Activated CD8-positive, alpha-beta memory T cell treated with anti-CD3 and anti-CD28 coated beads for 4 hours (primary cell): ENCODE results near the gene TNFAIP1.
A peak's percentile ranks its signal among the peaks of the same experiment; 100 is the strongest.
"Not testable (repeated sequence)": the region's sequence is repeated elsewhere in the genome, so short reads cannot be mapped to it uniquely, and the experiment has no call there.

ENCODE experiments used
- DNase-seq, 2 donors: peaks; one replicate each; pipeline ENCODE4 v3.0.0-alpha.2; 2020; ENCODE audit warnings: low read depth in 2 of 2

TNFAIP1 gene

GRCh38 chr17:28335201-28335958 is at the start of gene TNFAIP1, which contains the start of gene IFT20:
TSS of gene TNFAIP1 (plus strand) at chr17:28335761. CDS start at chr17:28339522, 3,761 bp downstream.
TSS of gene IFT20 (minus strand) at chr17:28335472. CDS start at chr17:28331985, 3,487 bp downstream.
- DNase-seq = peak; percentile 91 to 98

- DNase-seq = no peak
Measured at GRCh38 chr17:28285965-28286364, 49.6 kb upstream of the TNFAIP1 start.

- DNase-seq = no peak
Measured at GRCh38 chr17:28290703-28291102, 44.9 kb upstream of the TNFAIP1 start.

DNA sequence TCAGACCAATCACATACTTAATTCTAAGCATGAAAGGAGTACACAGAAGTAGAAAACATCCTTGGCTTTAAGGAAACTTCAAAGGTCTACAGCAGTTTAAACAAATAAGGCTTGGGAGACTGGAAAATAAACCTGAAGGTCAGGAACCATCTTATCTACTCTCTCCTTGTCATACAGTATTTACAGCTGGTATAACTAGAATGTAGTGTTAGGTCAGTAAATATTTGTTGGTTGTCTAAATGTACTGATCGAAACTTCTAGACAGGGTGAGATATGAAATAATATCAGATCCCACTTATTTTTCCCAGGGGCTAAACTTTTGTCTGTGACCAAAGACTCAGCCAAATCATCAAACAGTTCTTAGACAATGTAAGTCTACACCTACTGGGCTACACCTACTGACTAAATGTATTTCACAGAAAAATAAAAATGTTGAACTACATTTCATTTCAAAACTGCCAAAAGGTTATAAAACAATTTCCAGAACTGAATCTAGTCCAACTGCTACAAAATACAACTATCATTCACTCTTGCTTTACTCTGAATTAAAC is 43.7 kb upstream of the TNFAIP1 start:
- DNase-seq = no peak

GRCh38 chr17:28292878-28293277 is 42.7 kb upstream of the TNFAIP1 start:
- DNase-seq = not testable (repeated sequence)

DNA sequence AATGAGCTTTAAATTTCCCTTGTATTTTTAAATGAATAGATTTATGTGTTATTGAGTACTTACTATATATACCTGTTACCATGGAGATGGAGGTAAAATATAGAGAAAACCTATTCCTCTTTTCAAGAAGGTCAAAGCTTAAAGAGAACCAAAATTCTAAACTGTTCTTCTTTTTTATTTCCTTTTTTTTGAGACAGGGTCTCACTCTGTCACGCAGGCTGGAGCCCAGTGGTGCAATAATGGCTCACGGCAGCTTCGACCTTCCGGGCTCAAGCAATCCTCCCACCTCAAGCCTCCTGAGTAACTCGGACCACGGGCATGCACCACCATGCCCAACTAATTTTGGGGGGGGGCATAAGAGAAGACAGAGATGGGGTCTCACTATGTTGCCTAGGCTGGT is 41.6 kb upstream of the TNFAIP1 start:
- no peak for DNase-seq

DNA sequence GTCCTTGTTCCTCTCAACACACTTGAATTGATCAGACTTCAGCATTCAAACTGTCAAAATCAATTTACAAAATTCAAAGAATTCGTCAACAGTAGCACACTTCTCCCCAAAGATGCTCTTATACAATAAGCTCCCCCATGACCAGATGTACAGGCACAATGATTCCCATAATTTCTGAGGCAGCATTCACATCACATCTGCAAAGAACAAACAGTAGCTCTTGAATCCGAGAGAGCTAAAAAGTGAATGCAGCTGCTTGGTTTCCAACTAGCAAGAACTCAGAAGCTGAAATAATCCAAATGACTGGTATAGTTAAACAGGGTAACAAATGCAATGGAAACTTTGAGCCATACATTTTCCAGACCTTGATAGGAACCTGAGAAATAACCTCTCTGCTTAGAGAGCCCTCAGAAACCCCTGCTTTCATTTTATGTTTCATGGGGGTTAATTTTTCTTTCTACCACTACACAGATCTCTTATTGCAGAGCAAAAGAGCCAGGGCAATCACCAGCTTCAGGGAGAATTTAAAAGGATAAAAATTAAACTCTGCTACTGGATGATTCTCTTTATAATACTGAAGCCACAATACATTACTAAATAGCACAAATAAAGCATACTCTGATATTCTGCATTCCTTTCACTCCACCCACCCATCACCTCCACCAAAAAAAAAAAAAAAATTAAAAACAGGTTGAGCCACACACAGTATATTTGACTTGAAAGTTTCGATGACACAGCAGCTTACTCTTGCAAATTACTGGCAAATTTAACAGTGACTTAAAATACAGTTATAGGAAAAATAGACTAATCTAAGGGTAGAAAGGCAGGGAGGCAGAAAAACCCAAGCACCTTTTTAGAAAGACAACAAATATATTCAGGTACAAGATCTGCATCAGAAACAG is 39.6 kb upstream of the TNFAIP1 start:
- no peak for DNase-seq

GRCh38 chr17:28298449-28298848 is 37.1 kb upstream of the TNFAIP1 start:
- DNase-seq = no peak

- DNase-seq = no peak
Measured at GRCh38 chr17:28306954-28307401, 28.6 kb upstream of the TNFAIP1 start.

GRCh38 chr17:28313841-28314240 is 21.7 kb upstream of the TNFAIP1 start:
- no peak for DNase-seq

DNA sequence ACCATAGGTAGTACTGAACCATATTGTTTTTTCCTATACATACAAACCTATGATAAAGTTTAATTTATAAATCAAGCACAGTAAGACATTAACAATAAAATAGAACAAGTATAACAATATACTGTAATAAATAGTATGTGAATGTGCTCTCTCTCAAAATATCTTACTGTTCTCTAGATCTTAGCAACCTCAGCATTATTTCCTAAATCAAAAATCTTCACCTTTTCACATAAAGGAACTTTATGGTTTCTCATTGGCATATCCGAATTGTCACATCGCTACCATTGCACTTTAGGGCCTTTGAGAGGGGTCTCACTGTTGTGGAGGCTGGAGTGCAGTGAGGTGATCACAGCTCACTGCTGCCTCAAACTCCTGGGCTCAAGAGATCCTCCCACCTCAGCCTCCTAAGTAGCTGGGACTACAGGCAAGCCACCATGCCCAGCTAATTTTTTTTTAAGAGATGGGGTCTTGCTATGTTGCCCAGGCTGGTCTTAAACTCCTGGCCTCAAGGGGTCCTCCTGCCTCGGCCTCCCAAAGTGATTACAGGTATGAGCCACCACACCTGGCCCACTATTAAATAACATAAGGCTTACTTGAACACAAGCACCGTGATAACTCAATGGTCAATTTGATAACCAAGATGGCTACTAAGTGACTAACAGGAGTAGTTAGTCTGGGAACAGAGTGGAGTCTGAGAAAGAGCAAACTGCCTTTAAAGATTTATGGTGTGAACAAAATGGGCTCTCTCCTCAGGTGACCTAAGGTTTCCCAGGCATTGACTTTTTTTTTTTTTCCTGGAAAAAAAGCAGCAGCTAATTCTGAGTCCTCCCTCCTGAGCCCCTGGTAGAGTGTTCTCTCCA is 19.5 kb upstream of the TNFAIP1 start:
- no peak for DNase-seq

GRCh38 chr17:28317099-28317965 is 18.2 kb upstream of the TNFAIP1 start:
- DNase-seq = no peak

DNA sequence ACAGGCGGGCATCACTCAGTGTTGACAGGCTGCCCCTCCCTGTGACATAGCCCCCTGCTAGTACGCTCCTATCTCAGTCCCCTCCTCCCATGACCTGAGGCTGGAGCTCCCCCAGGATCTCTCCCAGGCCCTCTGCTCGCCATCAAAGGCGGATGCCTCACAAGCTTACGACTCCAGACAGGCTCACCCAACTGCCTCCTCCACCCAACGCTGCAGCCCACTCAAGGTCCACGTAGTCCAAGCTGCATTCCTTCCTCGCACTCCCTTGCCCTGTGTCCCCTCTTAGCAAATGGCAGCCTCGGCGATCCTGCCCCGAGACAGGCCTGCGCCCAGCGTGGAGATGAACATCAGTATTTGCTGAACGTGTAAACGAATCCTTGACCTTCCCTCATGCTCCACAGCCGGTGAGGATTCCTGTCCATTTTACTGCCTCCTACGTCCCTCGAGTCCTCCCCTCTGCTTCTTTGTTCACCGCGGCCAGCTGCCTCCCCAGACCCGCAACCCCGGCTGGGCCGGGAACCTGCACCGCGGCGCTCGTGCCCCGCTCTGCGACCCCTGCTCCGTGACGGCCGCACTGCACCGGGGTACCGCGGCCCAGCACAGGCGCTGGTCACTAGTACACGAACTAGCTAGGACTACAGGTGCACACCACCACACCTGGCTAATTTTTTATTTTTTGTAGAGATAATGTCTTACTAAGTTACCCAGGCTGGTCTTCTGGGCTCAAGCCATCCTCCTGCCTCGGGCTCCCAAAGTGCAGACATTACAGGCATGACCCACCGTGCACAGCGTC is 17.4 kb upstream of the TNFAIP1 start:
- DNase-seq = no peak

DNA sequence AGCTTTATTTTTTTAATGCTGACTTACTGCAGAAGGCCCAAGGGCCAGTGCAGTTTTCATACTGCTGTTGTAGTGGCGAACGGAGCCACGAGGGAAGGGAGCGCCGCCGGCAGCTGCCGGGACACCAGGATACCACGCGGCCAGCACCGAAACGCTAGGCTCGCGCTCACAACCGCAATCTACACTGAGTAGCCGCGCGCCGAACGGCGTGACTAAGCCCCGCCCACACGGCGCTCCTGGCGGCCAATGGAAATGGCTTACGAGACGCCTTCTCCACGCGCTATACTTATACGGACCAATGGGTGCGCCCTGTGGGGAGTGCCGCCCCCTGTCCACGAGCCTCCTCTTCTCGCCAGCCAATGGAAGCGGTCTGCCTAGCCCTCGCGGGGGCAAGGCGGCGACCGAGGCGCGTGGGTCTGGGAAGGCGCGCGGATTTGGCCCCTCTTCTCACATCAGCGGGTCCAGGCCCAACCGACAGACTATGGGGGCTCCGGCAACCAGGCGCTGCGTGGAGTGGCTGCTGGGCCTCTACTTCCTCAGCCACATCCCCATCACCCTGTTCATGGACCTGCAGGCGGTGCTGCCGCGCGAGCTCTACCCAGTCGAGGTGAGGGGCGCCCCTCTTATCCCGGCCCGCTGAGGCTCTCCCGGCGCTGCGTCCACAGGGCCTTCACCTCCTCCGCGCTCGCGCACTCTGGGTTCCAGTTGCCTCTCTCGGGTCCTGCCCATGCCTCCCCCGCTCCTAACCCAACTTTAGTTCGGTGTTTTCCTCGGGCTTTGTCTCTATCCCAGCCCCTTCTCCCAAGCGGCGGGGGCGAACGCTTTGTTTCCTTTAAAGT is 16.6 kb upstream of the TNFAIP1 start, which contains the start of gene TMEM97:
TMEM97 (plus strand) TSS at position 442 of the 839 bp plus-strand sequence; CDS start at position 482, 40 bp downstream.
- peak; percentile 86 to 92 for DNase-seq

DNA sequence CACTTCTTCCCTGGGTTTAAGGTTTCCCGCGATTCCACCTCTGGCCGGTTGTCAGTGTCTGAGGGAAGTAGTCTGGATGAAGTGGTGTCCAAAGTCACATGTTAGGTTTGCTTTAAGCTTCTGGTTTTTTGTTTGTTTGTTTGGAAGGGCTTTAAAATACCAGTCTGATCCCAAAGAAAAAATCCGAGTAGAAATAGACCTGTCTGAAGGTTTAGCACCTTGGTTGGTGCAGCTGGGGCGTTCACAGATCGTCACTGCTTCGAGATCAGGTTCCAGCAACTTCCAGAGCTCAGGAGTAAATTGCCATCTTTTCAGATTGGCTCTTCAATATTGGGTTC is 16.0 kb upstream of the TNFAIP1 start:
- no peak for DNase-seq

GRCh38 chr17:28320215-28321061 is 15.1 kb upstream of the TNFAIP1 start:
- no peak for DNase-seq

DNA sequence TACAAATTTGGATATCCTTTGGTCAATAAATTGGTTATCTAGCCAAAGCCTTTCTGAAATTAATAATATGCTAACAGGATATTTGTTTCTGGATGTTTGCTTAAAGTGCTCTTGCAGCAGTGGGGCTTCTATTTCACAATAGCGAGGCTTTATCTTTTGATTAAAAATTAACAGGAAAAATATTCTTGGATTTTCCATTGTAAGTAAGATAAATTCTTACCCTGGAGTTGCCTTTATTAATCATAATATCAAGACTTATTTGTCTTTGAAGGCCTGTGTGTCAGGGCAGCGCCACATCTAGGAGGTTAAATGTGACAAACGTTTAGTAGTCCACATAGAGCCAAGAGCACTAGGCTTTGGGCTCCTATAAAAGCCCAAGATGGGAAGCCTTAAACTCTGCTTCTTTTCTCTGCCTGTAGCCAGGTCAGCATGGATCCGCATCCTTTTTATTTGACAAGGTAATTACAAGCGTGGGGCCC is 11.3 kb upstream of the TNFAIP1 start:
- DNase-seq = no peak

- no peak for DNase-seq
Measured at GRCh38 chr17:28324781-28325180, 10.8 kb upstream of the TNFAIP1 start.
